ENCODE measurements around the gene MME. TPM values are rescaled to one million over a fixed set of nuclear protein-coding genes. Genes with fewer than 3 reads are reported as not detected.

Gene MME
- total and polyA plus RNA-seq, 8 donors = under 0.01 to 49.4 (median 2.0) TPM; not detected in 1

DNA sequence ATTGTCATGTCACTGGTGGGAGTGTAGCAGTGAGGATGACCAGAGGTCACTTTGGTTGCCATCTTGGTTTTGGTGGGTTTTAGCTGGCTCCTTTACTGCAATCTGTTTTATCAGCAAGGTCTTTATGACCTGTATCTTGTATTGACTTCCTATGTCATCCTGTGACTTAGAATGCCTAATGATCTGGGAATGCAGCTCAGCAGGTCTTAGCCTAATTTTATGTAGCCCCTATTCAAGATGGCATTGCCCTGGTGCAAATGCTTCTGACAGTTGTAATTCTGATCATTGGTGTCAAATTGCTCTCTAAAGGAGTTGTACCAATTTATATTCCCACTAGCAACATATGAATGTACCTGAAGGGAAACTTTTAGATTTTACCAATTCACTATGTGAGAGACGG is 139.0 kb downstream of the MME start:
- H3K9me3 ChIP-seq = peaks cover 0 to 4% (median 0%) of the 10 kb centered on the region in 4 donors

DNA sequence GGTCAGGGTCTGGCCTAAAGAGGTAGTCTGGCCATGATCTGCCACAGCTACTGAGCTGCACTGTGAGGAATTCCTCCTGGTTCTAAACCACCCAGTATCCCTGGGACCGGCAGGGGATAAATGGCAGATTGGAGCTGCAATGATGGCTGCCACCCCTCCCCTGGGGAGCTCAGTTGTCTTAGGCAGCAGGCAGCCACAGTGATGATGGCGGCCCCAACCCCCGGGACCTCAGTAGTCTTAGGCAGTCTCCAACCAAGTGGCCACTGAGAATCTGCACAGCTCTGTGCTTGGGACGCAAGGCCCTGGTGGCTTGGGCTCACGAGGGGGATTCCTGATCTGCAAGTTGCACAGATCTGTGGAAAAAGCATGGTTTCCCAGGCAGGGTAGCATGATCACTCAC is 145.3 kb downstream of the MME start:
- TF ChIP-seq POLR2AphosphoS5 (IDR thresholded peaks at IDR 0.05) (no peak), EP300 (IDR thresholded peaks at IDR 0.05) (no peak), POLR2A (IDR thresholded peaks at IDR 0.05) (no peak)
- TF ChIP-seq, protein P1, sequence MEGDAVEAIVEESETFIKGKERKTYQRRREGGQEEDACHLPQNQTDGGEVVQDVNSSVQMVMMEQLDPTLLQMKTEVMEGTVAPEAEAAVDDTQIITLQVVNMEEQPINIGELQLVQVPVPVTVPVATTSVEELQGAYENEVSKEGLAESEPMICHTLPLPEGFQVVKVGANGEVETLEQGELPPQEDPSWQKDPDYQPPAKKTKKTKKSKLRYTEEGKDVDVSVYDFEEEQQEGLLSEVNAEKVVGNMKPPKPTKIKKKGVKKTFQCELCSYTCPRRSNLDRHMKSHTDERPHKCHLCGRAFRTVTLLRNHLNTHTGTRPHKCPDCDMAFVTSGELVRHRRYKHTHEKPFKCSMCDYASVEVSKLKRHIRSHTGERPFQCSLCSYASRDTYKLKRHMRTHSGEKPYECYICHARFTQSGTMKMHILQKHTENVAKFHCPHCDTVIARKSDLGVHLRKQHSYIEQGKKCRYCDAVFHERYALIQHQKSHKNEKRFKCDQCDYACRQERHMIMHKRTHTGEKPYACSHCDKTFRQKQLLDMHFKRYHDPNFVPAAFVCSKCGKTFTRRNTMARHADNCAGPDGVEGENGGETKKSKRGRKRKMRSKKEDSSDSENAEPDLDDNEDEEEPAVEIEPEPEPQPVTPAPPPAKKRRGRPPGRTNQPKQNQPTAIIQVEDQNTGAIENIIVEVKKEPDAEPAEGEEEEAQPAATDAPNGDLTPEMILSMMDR (IDR thresholded peaks at IDR 0.05) = no peak
- no peak for DNase-seq
- H3K4me1 ChIP-seq = no peaks in the 10 kb centered on the region
- H3K9me3 ChIP-seq = peaks cover 0 to 4% (median 0%) of the 10 kb centered on the region in 4 donors
- no peaks in the 10 kb centered on the region for H3K36me3 ChIP-seq
- no peak overlapping the region for H3K27ac ChIP-seq
- no peak overlapping the region for H3K4me3 ChIP-seq
- intact Hi-C loops (cut with DNase I; ENCODE audit: low total_unique reads) = no loop called here
- WGBS, 5 donors = 90 to 96% (median 95%) methylated on average over 5 of the region's 5 CpGs
- H3K27me3 ChIP-seq = no peaks in the 10 kb centered on the region

More for the DNA sequence above, 139.0 kb downstream of the MME start:
- Histone ChIP-seq H3K4me1 (no peaks in the 10 kb centered on the region), H3K27me3 (no peaks in the 10 kb centered on the region), H3K27ac (no peak overlapping the region), H3K36me3 (no peaks in the 10 kb centered on the region), H3K4me3 (no peak overlapping the region)
- DNase-seq = no peak
- intact Hi-C loops (cut with DNase I; ENCODE audit: low total_unique reads) = no loop called here
- WGBS, 5 donors = 95 to 100% (median 96%) methylated on average over 1 of the region's 1 CpG
- TF ChIP-seq, protein P1 (IDR thresholded peaks at IDR 0.05) = no peak
- TF ChIP-seq POLR2A (IDR thresholded peaks at IDR 0.05) = no peak
- TF ChIP-seq EP300 (IDR thresholded peaks at IDR 0.05) = no peak
- TF ChIP-seq POLR2AphosphoS5 (IDR thresholded peaks at IDR 0.05) = no peak

DNA sequence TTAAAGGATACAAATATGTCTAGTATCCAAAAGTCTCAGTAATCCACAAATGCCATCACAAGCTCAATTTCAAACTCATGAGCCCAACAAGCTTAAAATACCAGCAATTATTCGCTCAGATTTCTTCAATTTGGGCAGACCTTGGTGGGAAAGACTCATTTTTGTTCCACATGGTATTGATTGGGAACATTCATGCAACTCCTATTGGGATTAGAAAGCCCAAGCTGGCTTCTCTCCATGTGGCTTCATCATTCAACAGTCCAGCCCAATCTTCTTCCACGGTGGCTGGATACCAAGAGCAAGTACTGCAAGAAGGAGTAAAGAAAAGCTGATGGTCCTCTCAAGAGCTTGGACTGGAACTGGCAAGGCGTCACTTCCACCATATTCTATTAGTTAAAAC is 147.0 kb downstream of the MME start:
- no peak for TF ChIP-seq POLR2AphosphoS5 (IDR thresholded peaks at IDR 0.05)
- TF ChIP-seq, protein P1 (IDR thresholded peaks at IDR 0.05) = no peak
- no peak for TF ChIP-seq EP300 (IDR thresholded peaks at IDR 0.05)
- no peak for TF ChIP-seq POLR2A (IDR thresholded peaks at IDR 0.05)
- intact Hi-C loops (cut with DNase I; ENCODE audit: low total_unique reads) = no loop called here
- no peak overlapping the region for H3K27ac ChIP-seq
- H3K4me1 ChIP-seq = peaks cover 0 to 6% (median 3%) of the 10 kb centered on the region in 4 donors
- whole genome bisulfite sequencing, 5 donors = 84 to 88% (median 86%) methylated on average over 3 of the region's 3 CpGs
- H3K36me3 ChIP-seq = no peaks in the 10 kb centered on the region
- H3K9me3 ChIP-seq = no peaks in the 10 kb centered on the region
- no peaks in the 10 kb centered on the region for H3K27me3 ChIP-seq
- no peak overlapping the region for H3K4me3 ChIP-seq
- no peak for DNase-seq

DNA sequence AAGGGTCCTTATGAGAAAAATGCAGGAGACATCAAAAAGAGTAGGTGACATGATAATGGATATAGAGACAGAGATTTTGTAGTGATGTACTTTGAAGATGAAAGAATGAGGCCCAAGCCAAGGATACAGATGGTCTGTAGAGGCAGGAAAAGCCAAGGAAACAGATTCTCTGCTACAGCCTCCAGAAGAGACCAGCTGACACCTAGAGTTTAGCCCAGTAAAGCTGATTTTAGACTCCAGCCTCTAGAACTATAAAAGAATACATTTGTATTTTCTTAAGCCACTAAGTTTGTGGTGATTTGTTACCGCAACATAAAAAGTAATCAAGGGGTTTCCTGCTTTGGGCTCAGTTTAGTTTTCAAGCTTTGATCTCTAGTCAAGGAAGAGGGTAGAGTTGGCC is 148.6 kb downstream of the MME start:
- no peak overlapping the region for H3K27ac ChIP-seq
- intact Hi-C loops (cut with DNase I; ENCODE audit: low total_unique reads) = no loop called here
- H3K4me1 ChIP-seq = peaks cover 4 to 22% (median 15%) of the 10 kb centered on the region in 4 donors
- no peak overlapping the region for H3K4me3 ChIP-seq
- WGBS, 5 donors = 81 to 93% (median 89%) methylated on average over 1 of the region's 1 CpG
- no peaks in the 10 kb centered on the region for H3K27me3 ChIP-seq
- TF ChIP-seq POLR2AphosphoS5 (IDR thresholded peaks at IDR 0.05) (no peak), POLR2A (IDR thresholded peaks at IDR 0.05) (no peak), EP300 (IDR thresholded peaks at IDR 0.05) (no peak)
- TF ChIP-seq, protein P1 (IDR thresholded peaks at IDR 0.05) = no peak
- no peak for DNase-seq
- no peaks in the 10 kb centered on the region for H3K9me3 ChIP-seq
- no peaks in the 10 kb centered on the region for H3K36me3 ChIP-seq
